ENCODE results near the gene GYS1. TPM values are rescaled to one million over a fixed set of nuclear protein-coding genes. Genes with fewer than 3 reads are reported as not detected.
"Not testable (repeated sequence)": the region's sequence is repeated elsewhere in the genome, so short reads cannot be mapped to it uniquely, and the experiment has no call there.

GYS1 gene
- total RNA-seq (155 and 165 TPM in 2 replicates), polyA plus RNA-seq (175 and 195 TPM in 2 replicates)

- H3K36me3 ChIP-seq: peaks cover under 1% of the 10 kb centered on the region
- H3K27ac ChIP-seq: peak within 1 kb of the TSS; percentile 87
- peak; percentile 100 for DNase-seq (ENCODE audit: low read depth in 1 of 2, low spot score in 1 of 2)
- peak within 1 kb of the TSS; percentile 63 for H3K4me3 ChIP-seq
- peak; percentile 74 for TF ChIP-seq CTCF (IDR thresholded peaks at IDR 0.05; ENCODE audit: low read depth, low read length)
- H3K27me3 ChIP-seq: no peaks in the 10 kb centered on the region
- no peaks in the 10 kb centered on the region for H3K9me3 ChIP-seq (ENCODE audit: low read depth)
- peaks cover 15% of the 10 kb centered on the region for H3K4me1 ChIP-seq (ENCODE audit: low read depth)
These were observed at the start of gene GYS1, which contains the start of gene RUVBL2 for GRCh38 chr19:48993175-48994034. GYS1 (minus strand) TSS chr19:48993309; CDS start chr19:48993112, 197 bp downstream. RUVBL2 (plus strand) TSS chr19:48993887; CDS start chr19:48993912, 25 bp downstream.

- not testable (repeated sequence) for DNase-seq (ENCODE audit: low read depth in 1 of 2, low spot score in 1 of 2); H3K9me3 ChIP-seq (ENCODE audit: low read depth); H3K4me1 ChIP-seq (ENCODE audit: low read depth); H3K4me3 ChIP-seq; H3K27me3 ChIP-seq; H3K36me3 ChIP-seq; H3K27ac ChIP-seq
These were observed 49.6 kb upstream of the GYS1 start for GRCh38 chr19:49042666-49043065.

GRCh38 chr19:49042177-49042576, 49.1 kb upstream of the GYS1 start:
- H3K27ac ChIP-seq: no peak overlapping the region
- no peak for TF ChIP-seq CTCF (IDR thresholded peaks at IDR 0.05; ENCODE audit: low read depth, low read length)
- no peaks in the 10 kb centered on the region for H3K4me1 ChIP-seq (ENCODE audit: low read depth)
- H3K4me3 ChIP-seq: no peak overlapping the region
- DNase-seq (ENCODE audit: low read depth in 1 of 2, low spot score in 1 of 2): no peak
- no peaks in the 10 kb centered on the region for H3K27me3 ChIP-seq
- H3K36me3 ChIP-seq: no peaks in the 10 kb centered on the region
- H3K9me3 ChIP-seq (ENCODE audit: low read depth): no peaks in the 10 kb centered on the region

- H3K4me3 ChIP-seq, H3K27ac ChIP-seq: not testable (repeated sequence)
These were observed 46.6 kb upstream of the GYS1 start for GRCh38 chr19:49039736-49040135.

GRCh38 chr19:49038557-49039276, 45.6 kb upstream of the GYS1 start:
- H3K27ac ChIP-seq; H3K4me3 ChIP-seq; H3K4me1 ChIP-seq (ENCODE audit: low read depth); H3K36me3 ChIP-seq; DNase-seq (ENCODE audit: low read depth in 1 of 2, low spot score in 1 of 2); H3K27me3 ChIP-seq; H3K9me3 ChIP-seq (ENCODE audit: low read depth): not testable (repeated sequence)

More at GRCh38 chr19:49039736-49040135, 46.6 kb upstream of the GYS1 start:
- H3K27me3 ChIP-seq; H3K36me3 ChIP-seq; H3K4me1 ChIP-seq (ENCODE audit: low read depth); DNase-seq (ENCODE audit: low read depth in 1 of 2, low spot score in 1 of 2); H3K9me3 ChIP-seq (ENCODE audit: low read depth): not testable (repeated sequence)

GRCh38 chr19:49038111-49038510, 45.0 kb upstream of the GYS1 start:
- H3K4me1 ChIP-seq (ENCODE audit: low read depth); H3K27ac ChIP-seq; H3K27me3 ChIP-seq; DNase-seq (ENCODE audit: low read depth in 1 of 2, low spot score in 1 of 2); H3K4me3 ChIP-seq; H3K36me3 ChIP-seq; H3K9me3 ChIP-seq (ENCODE audit: low read depth): not testable (repeated sequence)

GRCh38 chr19:49036815-49037214, 43.7 kb upstream of the GYS1 start, which contains the start of gene CGB1:
CGB1 (minus strand) TSS chr19:49036895; CDS start chr19:49036711, 184 bp downstream.
- H3K27ac ChIP-seq; H3K36me3 ChIP-seq; H3K4me3 ChIP-seq; H3K9me3 ChIP-seq (ENCODE audit: low read depth); H3K27me3 ChIP-seq; H3K4me1 ChIP-seq (ENCODE audit: low read depth): not testable (repeated sequence)
- DNase-seq (ENCODE audit: low read depth in 1 of 2, low spot score in 1 of 2): peak in 1 of 2 donors; percentile 23
- peak; percentile 28 for TF ChIP-seq CTCF (IDR thresholded peaks at IDR 0.05; ENCODE audit: low read depth, low read length)

Data from cardiac muscle cell (in vitro differentiated cells and primary cell).